Thyroid gland (tissue), 4 donors: ENCODE measurements around the gene STRADA. TPM values are rescaled to one million over a fixed set of nuclear protein-coding genes. Genes with fewer than 3 reads are reported as not detected.

Source experiments
- DNase-seq, 2 donors: peaks; one replicate each; pipeline ENCODE4 v3.0.0-alpha.2; 2019
- H3K27ac ChIP-seq, 3 donors: fragments of 200-600 bp; sonication (generic); 1 replicate in 2 of 3; 2 replicates in 1 of 3; pipeline ENCODE4 v1.5.1; 2016 to 2019; ENCODE audit warnings: mild to moderate bottlenecking in 1 of 3, moderate library complexity in 1 of 3
- H3K27me3 ChIP-seq: fragments of 200-600 bp; sonication (generic); one replicate; pipeline ENCODE4 v1.5.1; 2019
- H3K36me3 ChIP-seq, 2 donors: fragments of 200-600 bp; sonication (generic); one replicate each; pipeline ENCODE4 v1.5.1; 2016 to 2019
- H3K4me1 ChIP-seq, 2 donors: fragments of 200-600 bp; sonication (generic); one replicate each; pipeline ENCODE4 v1.5.1; 2017 to 2019
- H3K4me3 ChIP-seq, 3 donors: fragments of 200-600 bp; sonication (generic); replicated peaks in 1 of 3; 1 replicate in 2 of 3; 2 replicates in 1 of 3; pipeline ENCODE4 v1.5.1; 2016; ENCODE audit warnings: mild to moderate bottlenecking in 1 of 3
- H3K9me3 ChIP-seq: fragments of 200-600 bp; sonication (generic); one replicate; pipeline ENCODE4 v1.5.1; 2017
- CTCF ChIP-seq, 6 experiments: fragments of 200-600 bp in 3 of 6; fragments of 450-650 bp in 3 of 6; sonication (generic) in 3 of 6; IDR thresholded peaks; one replicate each; pipeline ENCODE4 v1.5.1; 2016 to 2019; ENCODE audit warnings: antibody characterized with exemption in 6 of 6, mild to moderate bottlenecking in 2 of 6, inconsistent platforms in 1 of 6, moderate library complexity in 1 of 6
- POLR2A ChIP-seq, 2 donors: fragments of 450-650 bp; IDR thresholded peaks; one replicate each; pipeline ENCODE4 v1.6.1; 2017; ENCODE audit warnings: antibody characterized with exemption in 2 of 2, mild to moderate bottlenecking in 2 of 2, moderate library complexity in 1 of 2
- WGBS, 2 donors: methylation state at CpG; one replicate each; pipeline ENCODE4 v1.1.5; 2017; 5-methylcytosine and 5-hydroxymethylcytosine counted together
- intact Hi-C: fragments of 100-400 bp; cut with DNase I; formaldehyde crosslinking; loops from one replicate; pipeline ENCODE4 v1.15.1; 2023
- total RNA-seq, 4 donors: library from RNA; depleted of rRNA; stranded (reverse); fragments of >200 nt; gene quantifications; one replicate each; pipeline ENCODE4 v1.2.3, GENCODE V29; 2016

Gene STRADA
- total RNA-seq, 4 donors from 2014 or later: 28.6 to 44.6 (median 32.2) TPM

DNA sequence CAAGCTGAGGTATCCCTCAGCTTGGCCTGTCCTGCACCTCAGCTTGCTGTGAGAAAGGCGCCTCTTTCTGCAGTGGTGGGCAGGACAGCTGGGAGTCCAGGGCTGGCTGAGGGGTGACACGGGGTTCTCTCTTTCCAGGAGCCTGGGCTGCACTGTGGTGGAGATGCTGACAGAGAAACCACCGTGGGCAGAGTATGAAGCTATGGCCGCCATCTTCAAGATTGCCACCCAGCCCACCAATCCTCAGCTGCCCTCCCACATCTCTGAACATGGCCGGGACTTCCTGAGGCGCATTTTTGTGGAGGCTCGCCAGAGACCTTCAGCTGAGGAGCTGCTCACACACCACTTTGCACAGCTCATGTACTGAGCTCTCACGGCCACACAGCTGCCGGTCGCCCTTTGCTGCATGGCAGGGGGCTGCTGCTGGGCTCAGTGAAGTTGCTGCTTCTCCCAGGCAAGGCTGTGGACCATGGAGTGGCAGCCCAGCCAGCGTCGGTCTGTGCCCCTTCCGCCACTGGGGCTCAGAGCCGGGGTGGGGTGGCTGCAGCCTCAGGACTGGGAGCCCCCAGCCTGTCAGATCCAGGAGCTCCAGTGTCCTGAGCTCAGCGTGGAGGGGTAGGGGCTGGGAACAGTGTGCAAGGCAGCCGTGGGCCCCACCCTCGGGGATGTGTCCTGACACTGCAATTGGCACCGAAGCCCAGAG is 48.0 kb downstream of the STRADA start:
- no peak for TF ChIP-seq CTCF (IDR thresholded peaks at IDR 0.05)
- no peak for TF ChIP-seq POLR2A (IDR thresholded peaks at IDR 0.05)
- Histone ChIP-seq H3K4me3 (no peak overlapping the region), H3K27me3 (no peaks in the 10 kb centered on the region), H3K4me1 (peaks cover 0 to 2% of the 10 kb centered on the region in 2 donors), H3K9me3 (no peaks in the 10 kb centered on the region), H3K36me3 (peaks cover 45% of the 10 kb centered on the region in 2 donors), H3K27ac (no peak overlapping the region)
- no peak for DNase-seq
- WGBS, 2 donors: 96% methylated on average over 8 to 14 of the region's 18 CpGs
- intact Hi-C loops: no loop called here

DNA sequence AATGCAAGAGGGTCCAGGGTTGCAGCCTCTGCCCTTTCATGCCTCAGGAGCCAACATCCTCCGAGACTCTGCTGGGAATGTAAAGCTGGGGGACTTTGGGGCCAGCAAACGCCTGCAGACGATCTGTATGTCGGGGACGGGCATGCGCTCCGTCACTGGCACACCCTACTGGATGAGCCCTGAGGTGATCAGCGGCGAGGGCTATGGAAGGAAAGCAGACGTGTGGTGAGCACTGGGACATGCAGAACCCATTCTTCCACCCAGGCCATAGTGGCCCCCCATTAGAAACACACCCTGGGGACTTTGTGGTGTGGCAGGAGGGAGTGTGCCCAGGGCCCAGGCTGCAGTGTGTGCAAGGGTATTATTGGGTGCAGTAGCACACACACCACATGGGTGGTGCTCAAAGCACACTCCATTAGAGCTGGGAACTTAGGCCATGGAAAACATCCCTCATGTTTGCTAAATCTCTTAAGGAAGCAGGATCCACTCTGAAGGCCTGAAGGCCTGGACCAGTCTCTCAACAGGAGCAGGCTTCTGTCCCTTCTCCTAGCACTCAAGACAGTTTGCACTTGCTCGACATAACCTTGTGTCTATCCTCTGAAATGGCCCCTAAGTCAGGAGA is 49.3 kb downstream of the STRADA start:
- Histone ChIP-seq H3K27ac (no peak overlapping the region), H3K27me3 (no peaks in the 10 kb centered on the region), H3K9me3 (no peaks in the 10 kb centered on the region), H3K4me1 (no peaks in the 10 kb centered on the region), H3K4me3 (no peak overlapping the region), H3K36me3 (peaks cover 50% of the 10 kb centered on the region in 2 donors)
- TF ChIP-seq POLR2A (IDR thresholded peaks at IDR 0.05): no peak
- TF ChIP-seq CTCF (IDR thresholded peaks at IDR 0.05): no peak
- WGBS, 2 donors: 93 to 95% methylated on average over 11 of the region's 11 CpGs
- DNase-seq: no peak
- intact Hi-C loops: no loop called here

DNA sequence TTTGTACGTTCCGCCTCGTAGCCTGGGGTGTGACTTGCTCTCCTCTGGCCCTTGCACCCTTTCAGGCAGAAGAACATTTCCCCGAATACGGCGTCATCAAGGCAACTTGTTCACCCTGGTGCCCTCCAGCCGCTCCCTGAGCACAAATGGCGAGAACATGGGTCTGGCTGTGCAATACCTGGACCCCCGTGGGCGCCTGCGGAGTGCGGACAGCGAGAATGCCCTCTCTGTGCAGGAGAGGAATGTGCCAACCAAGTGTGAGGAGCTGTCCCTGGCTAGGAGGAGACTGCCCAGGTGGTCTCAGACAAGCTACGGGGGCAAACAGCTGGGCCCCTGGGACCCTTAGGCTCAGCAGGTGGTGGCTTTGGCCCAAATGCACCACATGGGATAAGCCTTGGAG is 52.1 kb downstream of the STRADA start:
- H3K27ac ChIP-seq: no peak overlapping the region
- H3K9me3 ChIP-seq: no peaks in the 10 kb centered on the region
- peaks cover 7 to 8% of the 10 kb centered on the region in 2 donors for H3K4me1 ChIP-seq
- no peaks in the 10 kb centered on the region for H3K27me3 ChIP-seq
- no peak overlapping the region for H3K4me3 ChIP-seq
- WGBS, 2 donors: 96 to 98% methylated on average over 14 of the region's 14 CpGs
- DNase-seq: no peak
- intact Hi-C loops: no loop called here
- TF ChIP-seq POLR2A (IDR thresholded peaks at IDR 0.05) (no peak), CTCF (IDR thresholded peaks at IDR 0.05) (no peak)
- peaks cover 50% of the 10 kb centered on the region in 2 donors for H3K36me3 ChIP-seq

DNA sequence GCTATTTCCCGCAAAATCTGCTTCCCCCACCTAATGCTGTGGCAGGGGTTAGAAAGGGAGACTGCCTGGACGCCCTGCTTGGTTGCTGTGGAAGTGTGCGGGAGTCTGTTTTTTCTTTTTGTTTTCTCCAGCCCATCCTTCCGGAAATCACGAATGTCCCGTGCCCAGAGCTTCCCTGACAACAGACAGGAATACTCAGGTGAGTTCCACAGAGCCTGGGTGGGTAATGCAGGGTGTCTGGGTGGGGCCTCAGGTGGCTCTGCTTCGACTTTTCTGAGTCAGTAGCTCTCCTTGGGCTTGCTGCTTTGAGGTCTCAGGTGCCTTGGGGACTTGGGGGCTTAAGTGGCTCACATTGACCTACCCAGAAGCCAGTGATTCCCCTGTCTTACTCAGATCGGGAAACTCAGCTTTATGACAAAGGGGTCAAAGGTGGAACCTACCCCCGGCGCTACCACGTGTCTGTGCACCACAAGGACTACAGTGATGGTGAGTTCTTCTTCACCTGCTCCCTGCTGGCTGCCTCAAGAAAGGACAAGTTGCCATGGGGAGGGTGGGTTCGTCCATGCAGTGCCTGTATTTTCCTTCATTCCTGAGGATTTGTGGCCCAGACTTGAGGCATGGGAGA is 53.1 kb downstream of the STRADA start:
- Histone ChIP-seq H3K9me3 (no peaks in the 10 kb centered on the region), H3K27me3 (no peaks in the 10 kb centered on the region), H3K36me3 (peaks cover 48 to 50% of the 10 kb centered on the region in 2 donors), H3K27ac (no peak overlapping the region), H3K4me3 (no peak overlapping the region), H3K4me1 (peaks cover 7 to 8% of the 10 kb centered on the region in 2 donors)
- TF ChIP-seq POLR2A (IDR thresholded peaks at IDR 0.05): no peak
- TF ChIP-seq CTCF (IDR thresholded peaks at IDR 0.05): no peak
- intact Hi-C loops: no loop called here
- 89 to 91% methylated on average over 12 of the region's 12 CpGs for WGBS, 2 donors
- DNase-seq: no peak
